GM12865 (cell line): ENCODE data around the gene CRYZL1.
A peak's percentile ranks its signal among the peaks of the same experiment; 100 is the strongest.

ENCODE experiments used
- DNase-seq: peaks from one replicate; pipeline ENCODE4 v3.0.0; 2010; ENCODE audit warnings: low read depth
- H3K4me3 ChIP-seq: 2 replicates; pipeline ENCODE4 v1.5.1; 2011; ENCODE audit warnings: mild to moderate bottlenecking, low read depth, low read length, control low read depth
- CTCF ChIP-seq: IDR thresholded peaks from 2 replicates; pipeline ENCODE4 v1.5.1; 2011; ENCODE audit warnings: low read length, control low read depth, low read depth, inconsistent platforms; ENCODE audit not compliant: insufficient read depth; ENCODE audit errors: missing control alignments

CRYZL1 gene

DNA sequence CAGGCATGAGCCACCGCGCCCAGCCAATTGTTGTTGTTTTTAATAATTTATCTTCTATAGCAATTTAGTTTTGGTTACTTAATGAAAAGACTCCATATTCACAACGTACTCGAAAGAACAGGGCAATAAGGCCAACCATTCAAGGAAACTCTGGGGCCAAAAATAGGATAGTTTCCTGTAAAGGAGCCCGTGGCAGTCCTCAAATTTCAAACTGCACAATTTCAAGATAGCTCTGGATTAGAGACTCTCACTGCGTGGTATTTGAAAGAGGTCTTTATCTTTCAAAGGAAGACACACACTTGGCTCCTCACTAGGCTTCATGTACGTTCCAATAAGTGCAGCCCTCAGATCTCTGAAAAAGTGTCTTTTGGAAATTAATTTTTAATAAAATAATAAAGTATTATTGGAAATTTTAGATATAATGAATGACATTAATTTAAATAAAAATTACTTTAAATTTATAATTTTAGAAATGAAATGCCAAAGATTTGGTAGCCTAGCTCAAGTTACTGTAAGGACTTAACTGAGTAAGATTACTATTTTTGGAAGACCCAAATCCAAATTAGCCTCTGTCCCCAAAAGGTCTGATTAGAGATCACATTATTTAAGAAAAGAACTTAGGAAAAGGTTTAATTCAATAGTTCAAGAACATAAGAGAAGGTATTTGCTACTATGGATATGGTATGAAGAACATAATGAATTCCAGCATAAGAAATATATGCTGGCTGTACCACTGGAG is 30.4 kb downstream of the CRYZL1 start:
- no peak for TF ChIP-seq CTCF
- DNase-seq, result no peak
- no peak overlapping the region for H3K4me3 ChIP-seq

- no peak for DNase-seq
- TF ChIP-seq CTCF, result no peak
- H3K4me3 ChIP-seq, result no peak overlapping the region
These were observed 33.0 kb downstream of the CRYZL1 start for GRCh38 chr21:33608559-33608958.

DNA sequence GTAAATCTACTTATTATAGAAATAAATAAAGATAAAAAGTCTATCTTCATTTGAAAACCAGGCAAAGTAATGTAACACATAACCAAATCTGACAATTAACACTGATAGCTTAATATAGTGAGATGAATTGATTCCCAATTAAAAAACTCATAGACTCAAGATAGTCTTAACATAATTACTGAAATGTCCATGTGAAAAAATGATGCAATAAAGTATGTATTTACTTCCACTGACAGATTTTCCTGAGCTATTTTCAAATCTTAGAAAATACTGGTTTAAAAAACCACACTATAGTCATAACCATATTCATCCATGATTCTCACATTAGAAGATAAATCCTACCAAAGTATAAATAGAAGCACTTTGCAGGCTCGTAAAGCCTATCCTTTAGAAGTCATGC is 43.5 kb downstream of the CRYZL1 start:
- H3K4me3 ChIP-seq, result no peak overlapping the region
- DNase-seq, result no peak
- no peak for TF ChIP-seq CTCF

DNA sequence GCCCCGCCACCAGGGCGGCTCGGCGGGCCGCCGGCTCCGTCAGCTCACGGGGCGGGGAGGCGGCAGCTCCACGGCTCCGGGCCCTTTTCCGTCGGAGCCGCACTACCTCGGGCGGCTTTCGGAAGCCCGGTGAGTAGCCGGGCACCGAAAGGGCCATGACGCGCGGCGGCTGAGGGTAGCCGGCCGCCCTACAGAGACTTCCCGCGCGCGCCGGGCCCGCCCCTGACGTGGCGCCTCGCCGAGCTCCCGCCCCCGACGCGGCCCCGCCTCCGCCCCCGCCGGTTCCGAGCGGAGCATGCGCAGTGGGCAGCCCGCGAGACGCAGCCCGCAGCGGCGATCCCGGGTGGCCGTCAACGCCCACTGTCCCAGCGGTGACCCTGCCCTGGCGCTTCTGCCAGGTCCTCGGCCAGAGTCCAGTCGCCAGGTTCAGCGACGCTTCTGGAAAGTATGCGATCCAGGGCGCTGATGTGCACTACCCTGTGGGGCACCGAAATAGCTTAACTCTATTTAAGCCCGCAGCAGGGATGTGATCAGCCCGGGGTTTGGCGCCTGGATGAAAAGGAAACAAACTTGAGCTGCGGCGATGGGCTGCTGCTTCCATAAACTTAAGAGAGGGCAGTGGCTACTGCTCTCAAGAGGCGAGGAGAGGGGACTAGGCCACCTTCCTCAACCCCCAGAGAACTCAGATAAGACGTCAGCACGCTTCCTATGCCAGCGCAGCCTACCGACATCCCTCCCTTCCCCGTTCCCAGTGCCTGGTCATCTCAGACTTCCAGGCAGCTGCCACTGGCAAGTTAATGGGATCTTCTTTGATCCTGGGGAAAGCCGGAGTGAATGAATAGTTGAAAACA is 52.8 kb downstream of the CRYZL1 start, which contains the start of gene DONSON:
Gene DONSON (minus strand): TSS at position 200 of the 851 bp plus-strand sequence. CDS start 43 bp downstream, at position 157.
- DNase-seq, result peak; percentile 92
- H3K4me3 ChIP-seq, result peak within 1 kb of the TSS; percentile 89
- peak; percentile 10 for TF ChIP-seq CTCF

DNA sequence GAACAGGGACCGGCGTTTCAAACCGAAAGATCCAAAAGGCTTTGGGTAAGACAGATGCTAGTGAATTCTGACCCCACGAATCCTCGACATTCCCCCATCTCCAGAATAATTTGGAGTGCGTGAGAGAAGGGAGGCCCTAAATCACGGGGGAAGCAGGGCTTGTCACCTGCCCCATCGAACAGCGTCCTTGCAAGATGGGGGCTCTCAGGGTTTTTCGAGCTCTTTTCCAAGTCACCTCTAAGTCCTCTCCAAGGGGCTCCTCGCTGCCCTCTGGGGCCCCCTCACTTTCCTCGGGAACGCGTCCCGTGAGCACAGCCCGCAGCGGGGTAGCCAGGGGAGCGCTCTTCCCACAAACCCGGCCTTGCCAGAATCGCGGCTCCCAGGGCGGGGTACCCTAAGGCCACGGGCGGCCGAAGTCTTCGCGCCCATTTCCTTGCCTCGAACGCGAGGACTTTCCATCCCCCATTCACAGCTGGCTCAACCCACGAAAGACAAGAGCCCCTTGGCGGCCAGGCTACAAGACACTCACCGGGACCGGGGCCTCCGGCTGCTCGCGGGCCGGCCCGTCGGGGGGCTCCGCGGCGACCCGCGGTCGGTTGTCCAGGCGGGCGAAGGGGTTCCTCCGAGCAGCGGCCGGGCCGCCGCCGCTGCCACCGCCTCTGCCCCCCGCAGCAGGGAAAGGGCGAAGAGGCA is 53.6 kb downstream of the CRYZL1 start:
- peak; percentile 61 for DNase-seq

More for the DNA sequence above, 53.6 kb downstream of the CRYZL1 start:
- peak overlapping the region; percentile 72 for H3K4me3 ChIP-seq
- TF ChIP-seq CTCF, result no peak
